ENCODE data around the gene NCOA1. TPM values are rescaled to one million over a fixed set of nuclear protein-coding genes. Genes with fewer than 3 reads are reported as not detected.

Gene NCOA1
- total and polyA plus RNA-seq, 4 donors, result 6.5 to 26.6 (median 16.3) TPM

DNA sequence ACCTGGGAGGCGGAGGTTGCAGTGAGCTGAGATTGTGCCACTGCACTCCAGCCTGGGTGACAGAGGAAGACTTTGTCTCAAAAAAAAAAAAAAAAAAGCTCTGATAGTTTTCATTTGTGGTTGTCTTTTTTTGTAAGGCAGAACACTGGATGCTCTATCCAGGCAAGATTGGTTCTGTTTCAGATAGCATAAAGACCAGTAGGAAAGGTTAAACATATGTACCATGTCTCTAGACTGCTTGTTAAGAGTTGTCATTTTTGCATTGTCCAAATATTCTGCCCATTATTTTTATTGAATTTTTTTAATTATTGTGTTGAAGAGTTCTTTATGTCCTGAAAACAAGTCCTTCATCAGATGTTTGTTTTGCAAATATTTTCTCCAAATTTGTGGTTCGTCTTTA lies 60.0 kb downstream of the NCOA1 start:
- TF ChIP-seq YY1 (IDR thresholded peaks at IDR 0.05) (no peak), FOXA1 (IDR thresholded peaks at IDR 0.05) (no peak), HNF4A (conservative IDR thresholded peaks at IDR 0.05) (no peak), SP1 (IDR thresholded peaks at IDR 0.05) (no peak)
- Histone ChIP-seq H3K4me1 (ENCODE audit: control insufficient read depth in 4 of 4, insufficient read depth in 4 of 4, low read length in 3 of 4) (no peaks in the 10 kb centered on the region), H3K9me3 (ENCODE audit: control insufficient read depth in 4 of 4, low read length in 3 of 4) (no peaks in the 10 kb centered on the region), H3K27me3 (ENCODE audit: control insufficient read depth in 4 of 4, insufficient read depth in 4 of 4, low read length in 3 of 4) (no peaks in the 10 kb centered on the region), H3K9ac (ENCODE audit: low read depth in 1 of 2, low read length in 2 of 2) (no peak overlapping the region), H3K4me3 (ENCODE audit: low read depth in 1 of 3, low read length in 3 of 3) (no peak overlapping the region), H3K36me3 (ENCODE audit: control insufficient read depth in 4 of 4, insufficient read depth in 3 of 4, low read depth in 1 of 4, low read length in 3 of 4) (no peaks in the 10 kb centered on the region), H3K27ac (ENCODE audit: low read depth in 1 of 2, low read length in 2 of 2) (no peak overlapping the region)
- 97% methylated on average over 2 of the region's 2 CpGs for WGBS
- no peak for DNase-seq (ENCODE audit: low spot score)

DNA sequence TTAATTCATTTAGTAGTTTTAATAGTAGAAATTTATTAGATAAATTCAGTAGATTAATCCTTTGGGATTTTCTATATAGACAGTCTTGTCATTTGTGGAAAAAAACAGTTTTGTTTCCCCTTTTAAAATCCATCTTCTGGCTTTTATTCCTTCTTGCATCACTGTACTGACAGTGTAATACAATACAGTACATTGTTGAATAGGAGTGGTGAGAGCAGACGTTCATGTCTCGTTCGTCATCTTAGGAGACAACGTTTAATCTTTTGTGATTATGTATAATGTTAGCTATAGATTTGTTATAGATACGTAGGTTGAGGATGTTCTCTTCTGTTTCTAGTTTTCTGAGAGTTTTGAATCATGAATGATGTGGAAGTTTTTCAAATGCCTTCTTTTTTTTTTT lies 61.8 kb downstream of the NCOA1 start:
- WGBS, result 95% methylated on average over 5 of the region's 5 CpGs
- H3K4me1 ChIP-seq (ENCODE audit: control insufficient read depth in 4 of 4, insufficient read depth in 4 of 4, low read length in 3 of 4), result no peaks in the 10 kb centered on the region
- H3K27ac ChIP-seq (ENCODE audit: low read depth in 1 of 2, low read length in 2 of 2), result no peak overlapping the region
- no peak for DNase-seq (ENCODE audit: low spot score)
- no peaks in the 10 kb centered on the region for H3K36me3 ChIP-seq (ENCODE audit: control insufficient read depth in 4 of 4, insufficient read depth in 3 of 4, low read depth in 1 of 4, low read length in 3 of 4)
- no peaks in the 10 kb centered on the region for H3K27me3 ChIP-seq (ENCODE audit: control insufficient read depth in 4 of 4, insufficient read depth in 4 of 4, low read length in 3 of 4)
- TF ChIP-seq FOXA2 (IDR thresholded peaks at IDR 0.05), result no peak
- no peak for TF ChIP-seq HNF4A (conservative IDR thresholded peaks at IDR 0.05)
- TF ChIP-seq, protein P1, sequence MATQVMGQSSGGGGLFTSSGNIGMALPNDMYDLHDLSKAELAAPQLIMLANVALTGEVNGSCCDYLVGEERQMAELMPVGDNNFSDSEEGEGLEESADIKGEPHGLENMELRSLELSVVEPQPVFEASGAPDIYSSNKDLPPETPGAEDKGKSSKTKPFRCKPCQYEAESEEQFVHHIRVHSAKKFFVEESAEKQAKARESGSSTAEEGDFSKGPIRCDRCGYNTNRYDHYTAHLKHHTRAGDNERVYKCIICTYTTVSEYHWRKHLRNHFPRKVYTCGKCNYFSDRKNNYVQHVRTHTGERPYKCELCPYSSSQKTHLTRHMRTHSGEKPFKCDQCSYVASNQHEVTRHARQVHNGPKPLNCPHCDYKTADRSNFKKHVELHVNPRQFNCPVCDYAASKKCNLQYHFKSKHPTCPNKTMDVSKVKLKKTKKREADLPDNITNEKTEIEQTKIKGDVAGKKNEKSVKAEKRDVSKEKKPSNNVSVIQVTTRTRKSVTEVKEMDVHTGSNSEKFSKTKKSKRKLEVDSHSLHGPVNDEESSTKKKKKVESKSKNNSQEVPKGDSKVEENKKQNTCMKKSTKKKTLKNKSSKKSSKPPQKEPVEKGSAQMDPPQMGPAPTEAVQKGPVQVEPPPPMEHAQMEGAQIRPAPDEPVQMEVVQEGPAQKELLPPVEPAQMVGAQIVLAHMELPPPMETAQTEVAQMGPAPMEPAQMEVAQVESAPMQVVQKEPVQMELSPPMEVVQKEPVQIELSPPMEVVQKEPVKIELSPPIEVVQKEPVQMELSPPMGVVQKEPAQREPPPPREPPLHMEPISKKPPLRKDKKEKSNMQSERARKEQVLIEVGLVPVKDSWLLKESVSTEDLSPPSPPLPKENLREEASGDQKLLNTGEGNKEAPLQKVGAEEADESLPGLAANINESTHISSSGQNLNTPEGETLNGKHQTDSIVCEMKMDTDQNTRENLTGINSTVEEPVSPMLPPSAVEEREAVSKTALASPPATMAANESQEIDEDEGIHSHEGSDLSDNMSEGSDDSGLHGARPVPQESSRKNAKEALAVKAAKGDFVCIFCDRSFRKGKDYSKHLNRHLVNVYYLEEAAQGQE (IDR thresholded peaks at IDR 0.05), result no peak
- no peak for TF ChIP-seq SP1 (IDR thresholded peaks at IDR 0.05)
- TF ChIP-seq JUND (IDR thresholded peaks at IDR 0.05), result no peak
- TF ChIP-seq FOXA1 (IDR thresholded peaks at IDR 0.05), result no peak
- TF ChIP-seq, protein P2, sequence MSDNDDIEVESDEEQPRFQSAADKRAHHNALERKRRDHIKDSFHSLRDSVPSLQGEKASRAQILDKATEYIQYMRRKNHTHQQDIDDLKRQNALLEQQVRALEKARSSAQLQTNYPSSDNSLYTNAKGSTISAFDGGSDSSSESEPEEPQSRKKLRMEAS (IDR thresholded peaks at IDR 0.05), result no peak
- TF ChIP-seq, protein P3, sequence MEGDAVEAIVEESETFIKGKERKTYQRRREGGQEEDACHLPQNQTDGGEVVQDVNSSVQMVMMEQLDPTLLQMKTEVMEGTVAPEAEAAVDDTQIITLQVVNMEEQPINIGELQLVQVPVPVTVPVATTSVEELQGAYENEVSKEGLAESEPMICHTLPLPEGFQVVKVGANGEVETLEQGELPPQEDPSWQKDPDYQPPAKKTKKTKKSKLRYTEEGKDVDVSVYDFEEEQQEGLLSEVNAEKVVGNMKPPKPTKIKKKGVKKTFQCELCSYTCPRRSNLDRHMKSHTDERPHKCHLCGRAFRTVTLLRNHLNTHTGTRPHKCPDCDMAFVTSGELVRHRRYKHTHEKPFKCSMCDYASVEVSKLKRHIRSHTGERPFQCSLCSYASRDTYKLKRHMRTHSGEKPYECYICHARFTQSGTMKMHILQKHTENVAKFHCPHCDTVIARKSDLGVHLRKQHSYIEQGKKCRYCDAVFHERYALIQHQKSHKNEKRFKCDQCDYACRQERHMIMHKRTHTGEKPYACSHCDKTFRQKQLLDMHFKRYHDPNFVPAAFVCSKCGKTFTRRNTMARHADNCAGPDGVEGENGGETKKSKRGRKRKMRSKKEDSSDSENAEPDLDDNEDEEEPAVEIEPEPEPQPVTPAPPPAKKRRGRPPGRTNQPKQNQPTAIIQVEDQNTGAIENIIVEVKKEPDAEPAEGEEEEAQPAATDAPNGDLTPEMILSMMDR (IDR thresholded peaks at IDR 0.05; ENCODE audit: low read depth, low read length, missing input control), result no peak
- no peak for TF ChIP-seq RAD21 (IDR thresholded peaks at IDR 0.05)
- TF ChIP-seq EGR1 (IDR thresholded peaks at IDR 0.05; ENCODE audit: low read depth in 2 of 2), result no peak
- no peak for TF ChIP-seq ATF3 (IDR thresholded peaks at IDR 0.05)
- TF ChIP-seq NR2F2 (IDR thresholded peaks at IDR 0.05), result no peak
- TF ChIP-seq ZBTB33 (IDR thresholded peaks at IDR 0.05), result no peak
- TF ChIP-seq HNF4G (IDR thresholded peaks at IDR 0.05), result no peak
- TF ChIP-seq TAF1 (conservative IDR thresholded peaks at IDR 0.05), result no peak
- TF ChIP-seq GABPA (IDR thresholded peaks at IDR 0.05 in 1 of 2, conservative IDR thresholded peaks at IDR 0.05 in 1 of 2), result no peak
- TF ChIP-seq YY1 (IDR thresholded peaks at IDR 0.05), result no peak
- no peak for TF ChIP-seq RXRA (IDR thresholded peaks at IDR 0.05)
- H3K4me3 ChIP-seq (ENCODE audit: low read depth in 1 of 3, low read length in 3 of 3), result no peak overlapping the region
- no peaks in the 10 kb centered on the region for H3K9me3 ChIP-seq (ENCODE audit: control insufficient read depth in 4 of 4, low read length in 3 of 4)
- no peak overlapping the region for H3K9ac ChIP-seq (ENCODE audit: low read depth in 1 of 2, low read length in 2 of 2)

Data from liver (tissue), 9 donors.